GM23338 (cell line): Measurements from ENCODE around the gene APLN. TPM values are rescaled to one million over a fixed set of nuclear protein-coding genes. Genes with fewer than 3 reads are reported as not detected.

Experiments used
- ATAC-seq: fragments of 200-7000 bp; cut with Tn5 transposase; 3 replicates; pipeline ENCODE4 v1.9.1; 2020
- DNase-seq: peaks from one replicate; pipeline ENCODE4 v3.0.0-alpha.2; 2015; ENCODE audit warnings: low spot score
- H2AFZ ChIP-seq: fragments of 200-600 bp; sonication (generic); 2 replicates; pipeline ENCODE4 v1.8.0; 2016; ENCODE audit warnings: antibody characterized with exemption, mild to moderate bottlenecking, moderate library complexity
- H3F3A ChIP-seq: fragments of 200-600 bp; sonication (generic); replicated peaks from 2 replicates; pipeline ENCODE4 v1.8.0; 2017; ENCODE audit warnings: antibody characterized with exemption, mixed run types, low read depth
- H3K27ac ChIP-seq: fragments of 200-600 bp; sonication (generic); 2 replicates; pipeline ENCODE4 v1.6.1; 2016; ENCODE audit warnings: low read depth
- H3K27me3 ChIP-seq: fragments of 200-600 bp; sonication (generic); 2 replicates; pipeline ENCODE4 v1.8.0; 2016; ENCODE audit warnings: mild to moderate bottlenecking, mixed run types, moderate library complexity; ENCODE audit not compliant: insufficient read depth
- H3K36me3 ChIP-seq: fragments of 200-600 bp; sonication (generic); 2 replicates; pipeline ENCODE4 v1.8.0; 2016; ENCODE audit warnings: mild to moderate bottlenecking; ENCODE audit not compliant: insufficient read depth
- H3K4me1 ChIP-seq: fragments of 200-600 bp; sonication (generic); 2 replicates; pipeline ENCODE4 v1.8.0; 2016; ENCODE audit warnings: mild to moderate bottlenecking, moderate library complexity; ENCODE audit not compliant: insufficient read depth
- H3K4me2 ChIP-seq: fragments of 200-600 bp; sonication (generic); 2 replicates; pipeline ENCODE4 v1.7.1; 2017; ENCODE audit warnings: mixed run types
- H3K4me3 ChIP-seq: fragments of 200-600 bp; sonication (generic); 2 replicates; pipeline ENCODE4 v1.6.1; 2016; ENCODE audit warnings: mixed run types
- H3K79me2 ChIP-seq: fragments of 200-600 bp; sonication (generic); replicated peaks from 2 replicates; pipeline ENCODE4 v1.8.0; 2017; ENCODE audit warnings: mild to moderate bottlenecking; ENCODE audit not compliant: insufficient read depth
- H3K9me2 ChIP-seq: fragments of 200-600 bp; sonication (generic); 2 replicates; pipeline ENCODE4 v1.8.0; 2017; ENCODE audit not compliant: insufficient read depth
- H4K20me1 ChIP-seq: fragments of 200-600 bp; sonication (generic); replicated peaks from 2 replicates; pipeline ENCODE4 v1.8.0; 2017; ENCODE audit warnings: mild to moderate bottlenecking; ENCODE audit not compliant: insufficient read depth
- H3K27ac Mint-ChIP-seq: 2 replicates; pipeline ENCODE4 v1.8.0; 2020; ENCODE audit warnings: inconsistent platforms, mild to moderate bottlenecking, moderate library complexity, mixed read lengths
- H3K27me3 Mint-ChIP-seq: 3 replicates; pipeline ENCODE4 v1.8.0; 2022; ENCODE audit warnings: low read depth, mild to moderate bottlenecking, moderate library complexity, mixed read lengths, inconsistent platforms; ENCODE audit not compliant: insufficient read depth, poor library complexity
- H3K36me3 Mint-ChIP-seq: 3 replicates; pipeline ENCODE4 v1.8.0; 2021; ENCODE audit warnings: low read depth, mild to moderate bottlenecking, inconsistent platforms, moderate library complexity, mixed read lengths
- H3K4me1 Mint-ChIP-seq: 3 replicates; pipeline ENCODE4 v1.8.0; 2020; ENCODE audit warnings: mild to moderate bottlenecking, inconsistent platforms, mixed read lengths
- H3K4me3 Mint-ChIP-seq: 3 replicates; pipeline ENCODE4 v1.8.0; 2021; ENCODE audit warnings: moderate library complexity, mild to moderate bottlenecking, inconsistent platforms, mixed read lengths
- H3K9me3 Mint-ChIP-seq: 3 replicates; pipeline ENCODE4 v1.8.0; 2020; ENCODE audit warnings: moderate library complexity, mild to moderate bottlenecking, inconsistent platforms, mixed read lengths
- CREB1 ChIP-seq: fragments of 250-450 bp; sonication (Bioruptor Pico); IDR thresholded peaks from 2 replicates; pipeline ENCODE4 v1.5.0; 2020; ENCODE audit warnings: low read depth, mild to moderate bottlenecking, moderate library complexity
- EZH2 ChIP-seq: fragments of 200-600 bp; sonication (generic); IDR thresholded peaks from one replicate; pipeline ENCODE4 v1.8.0; 2017; ENCODE audit warnings: antibody characterized with exemption, mild to moderate bottlenecking, low read depth; ENCODE audit not compliant: unreplicated experiment
- EZH2phosphoT487 ChIP-seq: fragments of 200-600 bp; sonication (generic); IDR thresholded peaks from one replicate; pipeline ENCODE4 v1.8.1; 2018; ENCODE audit warnings: antibody characterized with exemption; ENCODE audit not compliant: unreplicated experiment
- JUNB ChIP-seq: IDR thresholded peaks from one replicate; pipeline ENCODE4 v1.6.1; 2016; ENCODE audit warnings: antibody characterized with exemption; ENCODE audit not compliant: unreplicated experiment
- NANOG ChIP-seq: IDR thresholded peaks from 2 replicates; pipeline ENCODE4 v1.6.1; 2016; ENCODE audit warnings: antibody characterized with exemption, borderline replicate concordance
- ZNF331 ChIP-seq: fragments of 250-450 bp; sonication (Bioruptor Pico); IDR thresholded peaks from 2 replicates; pipeline ENCODE4 v1.5.0; 2020; ENCODE audit warnings: low read depth, mild to moderate bottlenecking, moderate library complexity
- polyA plus RNA-seq: library from polyadenylated mRNA; unstranded; fragments of >200 nt; fragmentation: Nextera tagmentation; extraction: Ambion mirVana; gene quantifications from 2 replicates; pipeline ENCODE4 v1.2.1, GENCODE V29; 2016
- total RNA-seq: library from RNA; depleted of rRNA; stranded (reverse); fragments of >200 nt; shearing (Covaris generic); gene quantifications from 2 replicates; pipeline ENCODE4 v1.2.3, GENCODE V29; 2014
- TF ChIP-seq, protein P1 (sequence below), 2 experiments: fragments of 200-600 bp in 1 of 2; sonication (generic) in 1 of 2; conservative IDR thresholded peaks; 2 replicates each; pipeline versions ENCODE4 v1.5.1 to v1.6.1; 2016 to 2017; ENCODE audit warnings: antibody characterized with exemption in 2 of 2, low read depth in 2 of 2, mild to moderate bottlenecking in 2 of 2, moderate library complexity in 1 of 2
- TF ChIP-seq, protein P2 (sequence below): IDR thresholded peaks from one replicate; pipeline ENCODE4 v1.6.1; 2018; ENCODE audit warnings: antibody characterized with exemption; ENCODE audit not compliant: unreplicated experiment
- TF ChIP-seq, protein P3 (sequence below): IDR thresholded peaks from 2 replicates; pipeline ENCODE4 v1.6.1; 2016; ENCODE audit warnings: antibody characterized with exemption
- TF ChIP-seq, protein P4 (sequence below): fragments of 250-450 bp; sonication (Bioruptor Pico); IDR thresholded peaks from 2 replicates; pipeline ENCODE4 v1.5.0; 2020; ENCODE audit warnings: mild to moderate bottlenecking, moderate library complexity

Gene APLN
- total and polyA plus RNA-seq, 2 experiments from 2014 or later, result 0.49 to 0.60 TPM

DNA sequence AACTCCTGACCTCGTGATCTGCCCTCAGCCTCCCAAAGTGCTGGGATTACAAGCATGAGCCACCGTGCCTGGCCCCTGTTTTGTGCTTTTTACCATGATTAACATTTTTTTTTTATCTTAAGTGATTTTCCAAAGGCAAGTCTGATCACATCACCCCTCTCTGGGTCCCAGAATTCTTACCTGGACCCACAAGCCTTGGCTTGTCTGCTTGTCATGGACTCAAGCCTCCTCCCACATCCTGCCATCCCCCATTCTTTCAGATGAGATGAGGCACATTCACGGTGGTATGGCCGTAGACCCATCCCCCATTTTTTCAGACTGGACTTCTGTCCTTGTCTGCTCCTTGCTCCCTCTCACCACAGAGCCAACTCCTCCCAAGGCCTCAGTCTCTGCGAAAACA is 55.3 kb downstream of the APLN start:
- Histone ChIP-seq H2AFZ (no peak overlapping the region), H4K20me1 (no peaks in the 10 kb centered on the region), H3F3A (no peaks in the 10 kb centered on the region), H3K9me2 (no peaks in the 10 kb centered on the region), H3K36me3 (no peaks in the 10 kb centered on the region), H3K4me3 (no peak overlapping the region), H3K79me2 (no peaks in the 10 kb centered on the region), H3K27me3 (no peaks in the 10 kb centered on the region), H3K27ac (no peak overlapping the region), H3K4me2 (no peak overlapping the region), H3K4me1 (no peaks in the 10 kb centered on the region)
- Mint-ChIP-seq H3K4me1 (peaks cover 14% of the 10 kb centered on the region), H3K36me3 (peaks cover 7% of the 10 kb centered on the region; the same call in 1 of the 3 replicates), H3K27ac (peak overlapping the region; percentile 88), H3K4me3 (no peak overlapping the region), H3K27me3 (peaks cover 1% of the 10 kb centered on the region), H3K9me3 (no peaks in the 10 kb centered on the region; the same call in 2 of the 3 replicates)
- DNase-seq (no peak), ATAC-seq (no peak)
- TF ChIP-seq ZNF331 (CRISPR knock-in tag) (no peak), EZH2phosphoT487 (no peak), CREB1 (CRISPR knock-in tag) (no peak), EZH2 (no peak), NANOG (no peak), JUNB (no peak)
- TF ChIP-seq, protein P1, sequence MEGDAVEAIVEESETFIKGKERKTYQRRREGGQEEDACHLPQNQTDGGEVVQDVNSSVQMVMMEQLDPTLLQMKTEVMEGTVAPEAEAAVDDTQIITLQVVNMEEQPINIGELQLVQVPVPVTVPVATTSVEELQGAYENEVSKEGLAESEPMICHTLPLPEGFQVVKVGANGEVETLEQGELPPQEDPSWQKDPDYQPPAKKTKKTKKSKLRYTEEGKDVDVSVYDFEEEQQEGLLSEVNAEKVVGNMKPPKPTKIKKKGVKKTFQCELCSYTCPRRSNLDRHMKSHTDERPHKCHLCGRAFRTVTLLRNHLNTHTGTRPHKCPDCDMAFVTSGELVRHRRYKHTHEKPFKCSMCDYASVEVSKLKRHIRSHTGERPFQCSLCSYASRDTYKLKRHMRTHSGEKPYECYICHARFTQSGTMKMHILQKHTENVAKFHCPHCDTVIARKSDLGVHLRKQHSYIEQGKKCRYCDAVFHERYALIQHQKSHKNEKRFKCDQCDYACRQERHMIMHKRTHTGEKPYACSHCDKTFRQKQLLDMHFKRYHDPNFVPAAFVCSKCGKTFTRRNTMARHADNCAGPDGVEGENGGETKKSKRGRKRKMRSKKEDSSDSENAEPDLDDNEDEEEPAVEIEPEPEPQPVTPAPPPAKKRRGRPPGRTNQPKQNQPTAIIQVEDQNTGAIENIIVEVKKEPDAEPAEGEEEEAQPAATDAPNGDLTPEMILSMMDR (conservative IDR thresholded peaks at IDR 0.05; ENCODE audit: low read depth in 2 of 2), result no peak
- TF ChIP-seq, protein P2, sequence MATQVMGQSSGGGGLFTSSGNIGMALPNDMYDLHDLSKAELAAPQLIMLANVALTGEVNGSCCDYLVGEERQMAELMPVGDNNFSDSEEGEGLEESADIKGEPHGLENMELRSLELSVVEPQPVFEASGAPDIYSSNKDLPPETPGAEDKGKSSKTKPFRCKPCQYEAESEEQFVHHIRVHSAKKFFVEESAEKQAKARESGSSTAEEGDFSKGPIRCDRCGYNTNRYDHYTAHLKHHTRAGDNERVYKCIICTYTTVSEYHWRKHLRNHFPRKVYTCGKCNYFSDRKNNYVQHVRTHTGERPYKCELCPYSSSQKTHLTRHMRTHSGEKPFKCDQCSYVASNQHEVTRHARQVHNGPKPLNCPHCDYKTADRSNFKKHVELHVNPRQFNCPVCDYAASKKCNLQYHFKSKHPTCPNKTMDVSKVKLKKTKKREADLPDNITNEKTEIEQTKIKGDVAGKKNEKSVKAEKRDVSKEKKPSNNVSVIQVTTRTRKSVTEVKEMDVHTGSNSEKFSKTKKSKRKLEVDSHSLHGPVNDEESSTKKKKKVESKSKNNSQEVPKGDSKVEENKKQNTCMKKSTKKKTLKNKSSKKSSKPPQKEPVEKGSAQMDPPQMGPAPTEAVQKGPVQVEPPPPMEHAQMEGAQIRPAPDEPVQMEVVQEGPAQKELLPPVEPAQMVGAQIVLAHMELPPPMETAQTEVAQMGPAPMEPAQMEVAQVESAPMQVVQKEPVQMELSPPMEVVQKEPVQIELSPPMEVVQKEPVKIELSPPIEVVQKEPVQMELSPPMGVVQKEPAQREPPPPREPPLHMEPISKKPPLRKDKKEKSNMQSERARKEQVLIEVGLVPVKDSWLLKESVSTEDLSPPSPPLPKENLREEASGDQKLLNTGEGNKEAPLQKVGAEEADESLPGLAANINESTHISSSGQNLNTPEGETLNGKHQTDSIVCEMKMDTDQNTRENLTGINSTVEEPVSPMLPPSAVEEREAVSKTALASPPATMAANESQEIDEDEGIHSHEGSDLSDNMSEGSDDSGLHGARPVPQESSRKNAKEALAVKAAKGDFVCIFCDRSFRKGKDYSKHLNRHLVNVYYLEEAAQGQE, result no peak
- TF ChIP-seq, protein P3, sequence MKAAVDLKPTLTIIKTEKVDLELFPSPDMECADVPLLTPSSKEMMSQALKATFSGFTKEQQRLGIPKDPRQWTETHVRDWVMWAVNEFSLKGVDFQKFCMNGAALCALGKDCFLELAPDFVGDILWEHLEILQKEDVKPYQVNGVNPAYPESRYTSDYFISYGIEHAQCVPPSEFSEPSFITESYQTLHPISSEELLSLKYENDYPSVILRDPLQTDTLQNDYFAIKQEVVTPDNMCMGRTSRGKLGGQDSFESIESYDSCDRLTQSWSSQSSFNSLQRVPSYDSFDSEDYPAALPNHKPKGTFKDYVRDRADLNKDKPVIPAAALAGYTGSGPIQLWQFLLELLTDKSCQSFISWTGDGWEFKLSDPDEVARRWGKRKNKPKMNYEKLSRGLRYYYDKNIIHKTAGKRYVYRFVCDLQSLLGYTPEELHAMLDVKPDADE, result no peak
- TF ChIP-seq, protein P4, sequence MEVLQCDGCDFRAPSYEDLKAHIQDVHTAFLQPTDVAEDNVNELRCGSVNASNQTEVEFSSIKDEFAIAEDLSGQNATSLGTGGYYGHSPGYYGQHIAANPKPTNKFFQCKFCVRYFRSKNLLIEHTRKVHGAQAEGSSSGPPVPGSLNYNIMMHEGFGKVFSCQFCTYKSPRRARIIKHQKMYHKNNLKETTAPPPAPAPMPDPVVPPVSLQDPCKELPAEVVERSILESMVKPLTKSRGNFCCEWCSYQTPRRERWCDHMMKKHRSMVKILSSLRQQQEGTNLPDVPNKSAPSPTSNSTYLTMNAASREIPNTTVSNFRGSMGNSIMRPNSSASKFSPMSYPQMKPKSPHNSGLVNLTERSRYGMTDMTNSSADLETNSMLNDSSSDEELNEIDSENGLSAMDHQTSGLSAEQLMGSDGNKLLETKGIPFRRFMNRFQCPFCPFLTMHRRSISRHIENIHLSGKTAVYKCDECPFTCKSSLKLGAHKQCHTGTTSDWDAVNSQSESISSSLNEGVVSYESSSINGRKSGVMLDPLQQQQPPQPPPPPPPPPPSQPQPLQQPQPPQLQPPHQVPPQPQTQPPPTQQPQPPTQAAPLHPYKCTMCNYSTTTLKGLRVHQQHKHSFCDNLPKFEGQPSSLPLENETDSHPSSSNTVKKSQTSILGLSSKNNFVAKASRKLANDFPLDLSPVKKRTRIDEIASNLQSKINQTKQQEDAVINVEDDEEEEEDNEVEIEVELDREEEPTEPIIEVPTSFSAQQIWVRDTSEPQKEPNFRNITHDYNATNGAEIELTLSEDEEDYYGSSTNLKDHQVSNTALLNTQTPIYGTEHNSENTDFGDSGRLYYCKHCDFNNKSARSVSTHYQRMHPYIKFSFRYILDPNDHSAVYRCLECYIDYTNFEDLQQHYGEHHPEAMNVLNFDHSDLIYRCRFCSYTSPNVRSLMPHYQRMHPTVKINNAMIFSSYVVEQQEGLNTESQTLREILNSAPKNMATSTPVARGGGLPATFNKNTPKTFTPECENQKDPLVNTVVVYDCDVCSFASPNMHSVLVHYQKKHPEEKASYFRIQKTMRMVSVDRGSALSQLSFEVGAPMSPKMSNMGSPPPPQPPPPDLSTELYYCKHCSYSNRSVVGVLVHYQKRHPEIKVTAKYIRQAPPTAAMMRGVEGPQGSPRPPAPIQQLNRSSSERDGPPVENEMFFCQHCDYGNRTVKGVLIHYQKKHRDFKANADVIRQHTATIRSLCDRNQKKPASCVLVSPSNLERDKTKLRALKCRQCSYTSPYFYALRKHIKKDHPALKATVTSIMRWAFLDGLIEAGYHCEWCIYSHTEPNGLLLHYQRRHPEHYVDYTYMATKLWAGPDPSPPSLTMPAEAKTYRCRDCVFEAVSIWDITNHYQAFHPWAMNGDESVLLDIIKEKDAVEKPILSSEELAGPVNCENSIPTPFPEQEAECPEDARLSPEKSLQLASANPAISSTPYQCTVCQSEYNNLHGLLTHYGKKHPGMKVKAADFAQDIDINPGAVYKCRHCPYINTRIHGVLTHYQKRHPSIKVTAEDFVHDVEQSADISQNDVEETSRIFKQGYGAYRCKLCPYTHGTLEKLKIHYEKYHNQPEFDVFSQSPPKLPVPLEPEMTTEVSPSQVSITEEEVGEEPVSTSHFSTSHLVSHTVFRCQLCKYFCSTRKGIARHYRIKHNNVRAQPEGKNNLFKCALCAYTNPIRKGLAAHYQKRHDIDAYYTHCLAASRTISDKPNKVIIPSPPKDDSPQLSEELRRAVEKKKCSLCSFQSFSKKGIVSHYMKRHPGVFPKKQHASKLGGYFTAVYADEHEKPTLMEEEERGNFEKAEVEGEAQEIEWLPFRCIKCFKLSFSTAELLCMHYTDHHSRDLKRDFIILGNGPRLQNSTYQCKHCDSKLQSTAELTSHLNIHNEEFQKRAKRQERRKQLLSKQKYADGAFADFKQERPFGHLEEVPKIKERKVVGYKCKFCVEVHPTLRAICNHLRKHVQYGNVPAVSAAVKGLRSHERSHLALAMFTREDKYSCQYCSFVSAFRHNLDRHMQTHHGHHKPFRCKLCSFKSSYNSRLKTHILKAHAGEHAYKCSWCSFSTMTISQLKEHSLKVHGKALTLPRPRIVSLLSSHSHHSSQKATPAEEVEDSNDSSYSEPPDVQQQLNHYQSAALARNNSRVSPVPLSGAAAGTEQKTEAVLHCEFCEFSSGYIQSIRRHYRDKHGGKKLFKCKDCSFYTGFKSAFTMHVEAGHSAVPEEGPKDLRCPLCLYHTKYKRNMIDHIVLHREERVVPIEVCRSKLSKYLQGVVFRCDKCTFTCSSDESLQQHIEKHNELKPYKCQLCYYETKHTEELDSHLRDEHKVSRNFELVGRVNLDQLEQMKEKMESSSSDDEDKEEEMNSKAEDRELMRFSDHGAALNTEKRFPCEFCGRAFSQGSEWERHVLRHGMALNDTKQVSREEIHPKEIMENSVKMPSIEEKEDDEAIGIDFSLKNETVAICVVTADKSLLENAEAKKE (CRISPR knock-in tag), result no peak
